Measurements from ENCODE around the gene MIS18BP1.
"Not testable (repeated sequence)": the region's sequence is repeated elsewhere in the genome, so short reads cannot be mapped to it uniquely, and the experiment has no call there.

DNA sequence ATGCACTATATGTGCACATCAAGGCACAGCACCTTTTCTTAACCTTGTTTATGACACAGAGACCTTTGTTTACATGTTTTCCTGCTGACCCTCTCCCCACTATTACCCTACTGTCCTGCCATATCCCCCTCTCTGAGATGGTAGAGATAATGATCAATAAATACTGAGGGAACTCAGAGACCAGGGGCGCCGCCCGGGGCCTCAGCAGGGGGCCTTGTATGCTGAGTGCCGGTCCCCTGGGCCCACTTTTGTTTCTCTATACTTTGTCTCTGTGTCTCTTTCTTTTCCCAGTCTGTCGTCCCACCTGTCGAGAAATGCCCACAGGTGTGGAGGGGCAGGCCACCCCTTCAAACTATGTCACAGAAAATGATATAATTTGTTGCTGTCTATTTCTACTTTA is 38.7 kb downstream of the MIS18BP1 start:
- TF ChIP-seq, protein P1, sequence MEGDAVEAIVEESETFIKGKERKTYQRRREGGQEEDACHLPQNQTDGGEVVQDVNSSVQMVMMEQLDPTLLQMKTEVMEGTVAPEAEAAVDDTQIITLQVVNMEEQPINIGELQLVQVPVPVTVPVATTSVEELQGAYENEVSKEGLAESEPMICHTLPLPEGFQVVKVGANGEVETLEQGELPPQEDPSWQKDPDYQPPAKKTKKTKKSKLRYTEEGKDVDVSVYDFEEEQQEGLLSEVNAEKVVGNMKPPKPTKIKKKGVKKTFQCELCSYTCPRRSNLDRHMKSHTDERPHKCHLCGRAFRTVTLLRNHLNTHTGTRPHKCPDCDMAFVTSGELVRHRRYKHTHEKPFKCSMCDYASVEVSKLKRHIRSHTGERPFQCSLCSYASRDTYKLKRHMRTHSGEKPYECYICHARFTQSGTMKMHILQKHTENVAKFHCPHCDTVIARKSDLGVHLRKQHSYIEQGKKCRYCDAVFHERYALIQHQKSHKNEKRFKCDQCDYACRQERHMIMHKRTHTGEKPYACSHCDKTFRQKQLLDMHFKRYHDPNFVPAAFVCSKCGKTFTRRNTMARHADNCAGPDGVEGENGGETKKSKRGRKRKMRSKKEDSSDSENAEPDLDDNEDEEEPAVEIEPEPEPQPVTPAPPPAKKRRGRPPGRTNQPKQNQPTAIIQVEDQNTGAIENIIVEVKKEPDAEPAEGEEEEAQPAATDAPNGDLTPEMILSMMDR (IDR thresholded peaks at IDR 0.05) = not testable (repeated sequence)
- TF ChIP-seq EP300, POLR2AphosphoS5 (IDR thresholded peaks at IDR 0.05): not testable (repeated sequence)
